Neural cell (in vitro differentiated cells): ENCODE measurements around the gene XRCC6.

Experiments used
- EP300 ChIP-seq: fragments of 450-650 bp; conservative IDR thresholded peaks from 2 replicates; pipeline ENCODE4 v1.6.1; 2014; ENCODE audit warnings: antibody characterized with exemption, mild to moderate bottlenecking, moderate library complexity; ENCODE audit not compliant: poor library complexity, severe bottlenecking
- EZH2 ChIP-seq: fragments of 200-600, 300-800 bp; shearing (Covaris generic), sonication (generic); IDR thresholded peaks from 2 replicates; pipeline ENCODE4 v1.6.1; 2014; ENCODE audit warnings: antibody characterized with exemption, low read length, borderline replicate concordance, mild to moderate bottlenecking; ENCODE audit not compliant: insufficient read depth, poor library complexity, severe bottlenecking
- MXI1 ChIP-seq: fragments of 450-650 bp; conservative IDR thresholded peaks from 2 replicates; pipeline ENCODE4 v1.6.1; 2014; ENCODE audit warnings: antibody characterized with exemption, mild to moderate bottlenecking; ENCODE audit not compliant: poor library complexity, severe bottlenecking
- POLR2AphosphoS5 ChIP-seq: IDR thresholded peaks from 2 replicates; pipeline ENCODE4 v1.6.1; 2012
- RAD21 ChIP-seq: fragments of 450-650 bp; conservative IDR thresholded peaks from 2 replicates; pipeline ENCODE4 v1.6.1; 2014; ENCODE audit warnings: antibody characterized with exemption, mild to moderate bottlenecking, moderate library complexity
- SMC3 ChIP-seq: fragments of 450-650 bp; conservative IDR thresholded peaks from 2 replicates; pipeline ENCODE4 v1.6.1; 2014; ENCODE audit warnings: antibody characterized with exemption, mild to moderate bottlenecking, moderate library complexity; ENCODE audit not compliant: poor library complexity
- TAF1 ChIP-seq: IDR thresholded peaks from 2 replicates; pipeline ENCODE4 v1.6.1; 2012; ENCODE audit warnings: low read depth
- TF ChIP-seq, protein P1 (sequence below): fragments of 450-650 bp; IDR thresholded peaks from 2 replicates; pipeline ENCODE4 v1.5.1; 2014; ENCODE audit warnings: antibody characterized with exemption, mild to moderate bottlenecking, moderate library complexity; ENCODE audit not compliant: poor library complexity, severe bottlenecking
- TF ChIP-seq, protein P2 (sequence below): IDR thresholded peaks from 2 replicates; pipeline ENCODE4 v1.6.1; 2012; ENCODE audit warnings: borderline replicate concordance

DNA sequence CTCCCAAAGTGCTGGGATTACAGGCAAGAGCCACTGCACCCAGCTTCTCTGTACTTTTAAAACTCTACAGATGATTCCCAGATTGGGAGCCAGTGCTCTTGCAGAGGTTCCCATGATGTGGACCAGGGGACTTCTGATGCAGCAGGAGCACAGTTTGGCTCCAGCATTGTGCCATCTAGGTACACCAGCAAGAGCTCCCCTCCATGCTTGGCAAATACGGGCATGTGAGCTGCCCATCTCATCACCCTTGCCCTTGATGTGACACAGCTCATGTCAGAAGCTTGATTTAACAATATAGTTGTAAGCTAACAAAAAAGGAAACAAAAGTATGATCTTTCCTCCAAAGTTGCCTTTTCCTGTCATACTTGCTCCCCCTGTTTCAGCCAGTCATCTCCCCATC is 38.8 kb downstream of the XRCC6 start:
- TF ChIP-seq, protein P1, sequence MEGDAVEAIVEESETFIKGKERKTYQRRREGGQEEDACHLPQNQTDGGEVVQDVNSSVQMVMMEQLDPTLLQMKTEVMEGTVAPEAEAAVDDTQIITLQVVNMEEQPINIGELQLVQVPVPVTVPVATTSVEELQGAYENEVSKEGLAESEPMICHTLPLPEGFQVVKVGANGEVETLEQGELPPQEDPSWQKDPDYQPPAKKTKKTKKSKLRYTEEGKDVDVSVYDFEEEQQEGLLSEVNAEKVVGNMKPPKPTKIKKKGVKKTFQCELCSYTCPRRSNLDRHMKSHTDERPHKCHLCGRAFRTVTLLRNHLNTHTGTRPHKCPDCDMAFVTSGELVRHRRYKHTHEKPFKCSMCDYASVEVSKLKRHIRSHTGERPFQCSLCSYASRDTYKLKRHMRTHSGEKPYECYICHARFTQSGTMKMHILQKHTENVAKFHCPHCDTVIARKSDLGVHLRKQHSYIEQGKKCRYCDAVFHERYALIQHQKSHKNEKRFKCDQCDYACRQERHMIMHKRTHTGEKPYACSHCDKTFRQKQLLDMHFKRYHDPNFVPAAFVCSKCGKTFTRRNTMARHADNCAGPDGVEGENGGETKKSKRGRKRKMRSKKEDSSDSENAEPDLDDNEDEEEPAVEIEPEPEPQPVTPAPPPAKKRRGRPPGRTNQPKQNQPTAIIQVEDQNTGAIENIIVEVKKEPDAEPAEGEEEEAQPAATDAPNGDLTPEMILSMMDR = no peak
- TF ChIP-seq EP300 (no peak), TAF1 (no peak), EZH2 (no peak), RAD21 (no peak), POLR2AphosphoS5 (no peak), SMC3 (no peak), MXI1 (no peak)
- TF ChIP-seq, protein P2, sequence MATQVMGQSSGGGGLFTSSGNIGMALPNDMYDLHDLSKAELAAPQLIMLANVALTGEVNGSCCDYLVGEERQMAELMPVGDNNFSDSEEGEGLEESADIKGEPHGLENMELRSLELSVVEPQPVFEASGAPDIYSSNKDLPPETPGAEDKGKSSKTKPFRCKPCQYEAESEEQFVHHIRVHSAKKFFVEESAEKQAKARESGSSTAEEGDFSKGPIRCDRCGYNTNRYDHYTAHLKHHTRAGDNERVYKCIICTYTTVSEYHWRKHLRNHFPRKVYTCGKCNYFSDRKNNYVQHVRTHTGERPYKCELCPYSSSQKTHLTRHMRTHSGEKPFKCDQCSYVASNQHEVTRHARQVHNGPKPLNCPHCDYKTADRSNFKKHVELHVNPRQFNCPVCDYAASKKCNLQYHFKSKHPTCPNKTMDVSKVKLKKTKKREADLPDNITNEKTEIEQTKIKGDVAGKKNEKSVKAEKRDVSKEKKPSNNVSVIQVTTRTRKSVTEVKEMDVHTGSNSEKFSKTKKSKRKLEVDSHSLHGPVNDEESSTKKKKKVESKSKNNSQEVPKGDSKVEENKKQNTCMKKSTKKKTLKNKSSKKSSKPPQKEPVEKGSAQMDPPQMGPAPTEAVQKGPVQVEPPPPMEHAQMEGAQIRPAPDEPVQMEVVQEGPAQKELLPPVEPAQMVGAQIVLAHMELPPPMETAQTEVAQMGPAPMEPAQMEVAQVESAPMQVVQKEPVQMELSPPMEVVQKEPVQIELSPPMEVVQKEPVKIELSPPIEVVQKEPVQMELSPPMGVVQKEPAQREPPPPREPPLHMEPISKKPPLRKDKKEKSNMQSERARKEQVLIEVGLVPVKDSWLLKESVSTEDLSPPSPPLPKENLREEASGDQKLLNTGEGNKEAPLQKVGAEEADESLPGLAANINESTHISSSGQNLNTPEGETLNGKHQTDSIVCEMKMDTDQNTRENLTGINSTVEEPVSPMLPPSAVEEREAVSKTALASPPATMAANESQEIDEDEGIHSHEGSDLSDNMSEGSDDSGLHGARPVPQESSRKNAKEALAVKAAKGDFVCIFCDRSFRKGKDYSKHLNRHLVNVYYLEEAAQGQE = no peak
